ENCODE measurements around the gene DIAPH3. TPM values are rescaled to one million over a fixed set of nuclear protein-coding genes. Genes with fewer than 3 reads are reported as not detected.
"Not testable (repeated sequence)": the region's sequence is repeated elsewhere in the genome, so short reads cannot be mapped to it uniquely, and the experiment has no call there.

Gene DIAPH3
- total RNA-seq, 5 donors from 2014 or later (not counting 1 experiment from before 2014, with no cell fraction given): 0.14 to 0.45 (median 0.30) TPM

DNA sequence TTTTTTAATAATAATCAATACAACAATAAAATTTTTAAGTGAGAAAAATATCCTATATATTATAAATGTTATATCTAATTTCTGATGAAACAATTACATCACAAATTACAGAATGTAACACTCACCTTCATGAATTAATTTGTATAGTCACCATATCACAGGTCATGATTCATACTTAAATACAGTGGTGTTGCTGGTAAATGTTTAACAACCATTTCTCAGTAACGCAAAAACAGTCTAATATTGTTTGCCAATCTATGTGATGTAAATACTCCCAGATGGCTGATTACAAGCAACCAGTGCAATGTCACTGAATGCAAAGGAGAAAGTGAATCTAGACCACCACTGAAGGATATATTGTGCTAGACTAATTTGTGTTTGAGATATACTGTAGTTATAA lies 97.5 kb downstream of the DIAPH3 start:
- H3K27me3 Mint-ChIP-seq: no peaks in the 10 kb centered on the region

DNA sequence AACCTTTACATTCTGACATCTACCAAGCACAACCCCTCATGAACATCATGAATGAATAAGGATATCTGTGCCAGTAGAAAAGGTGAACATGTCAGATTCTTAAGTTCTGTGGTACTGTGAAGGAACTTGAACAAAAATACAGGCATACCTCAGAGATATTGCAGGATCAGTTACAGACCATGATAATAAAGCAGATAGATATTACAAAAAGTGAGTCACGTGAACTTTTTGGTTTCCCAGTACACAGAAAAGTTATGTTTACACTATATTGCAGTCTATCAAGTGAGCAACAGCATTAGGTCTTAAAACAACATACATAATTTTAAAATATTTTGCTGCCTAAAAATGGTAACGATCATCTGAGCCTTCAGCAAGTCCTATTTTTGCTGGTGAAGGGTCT lies 101.2 kb downstream of the DIAPH3 start:
- no peak for ATAC-seq (replicated peaks in 1 of 4)
- Mint-ChIP-seq H3K4me1 (no peaks in the 10 kb centered on the region), H3K4me3 (no peak overlapping the region), H3K36me3 (no peaks in the 10 kb centered on the region), H3K27me3 (no peaks in the 10 kb centered on the region), H3K27ac (no peak overlapping the region), H3K9me3 (no peaks in the 10 kb centered on the region)
- Histone ChIP-seq H3K9me3 (no peaks in the 10 kb centered on the region), H3K27me3 (replicated peaks in 1 of 2; ENCODE audit: control insufficient read depth in 2 of 2, extremely low read depth in 1 of 2, insufficient read depth in 2 of 2, low read length in 1 of 2) (no peaks in the 10 kb centered on the region), H3K27ac (ENCODE audit: low read length) (no peak overlapping the region), H3K4me3 (ENCODE audit: control insufficient read depth in 1 of 2, extremely low read depth in 1 of 2, low read length in 1 of 2) (no peak overlapping the region), H3K36me3 (ENCODE audit: control insufficient read depth in 2 of 2, extremely low read depth in 1 of 2, insufficient read depth in 1 of 2, low read length in 1 of 2) (no peaks in the 10 kb centered on the region), H3K4me1 (ENCODE audit: control insufficient read depth in 1 of 2, extremely low read depth in 1 of 2, insufficient read depth in 2 of 2, low read length in 2 of 2) (no peaks in the 10 kb centered on the region)
- no CpG with 5 or more reads among the region's 2 CpGs for WGBS (ENCODE audit: insufficient coverage)
- POLR2A ChIA-PET: no interaction called here
- no peak for DNase-seq
- CTCF ChIA-PET: no interaction called here

More for the DNA sequence above, 97.5 kb downstream of the DIAPH3 start:
- H3K36me3 Mint-ChIP-seq: no peaks in the 10 kb centered on the region
- ATAC-seq (replicated peaks in 1 of 4) (no peak), DNase-seq (no peak)
- no peak overlapping the region for H3K27ac Mint-ChIP-seq
- H3K4me1 ChIP-seq (ENCODE audit: control insufficient read depth in 1 of 2, extremely low read depth in 1 of 2, insufficient read depth in 2 of 2, low read length in 2 of 2): no peaks in the 10 kb centered on the region
- H3K36me3 ChIP-seq (ENCODE audit: control insufficient read depth in 2 of 2, extremely low read depth in 1 of 2, insufficient read depth in 1 of 2, low read length in 1 of 2): no peaks in the 10 kb centered on the region
- no peak overlapping the region for H3K27ac ChIP-seq (ENCODE audit: low read length)
- H3K4me3 ChIP-seq (ENCODE audit: control insufficient read depth in 1 of 2, extremely low read depth in 1 of 2, low read length in 1 of 2): no peak overlapping the region
- POLR2A ChIA-PET: no interaction called here
- H3K4me3 Mint-ChIP-seq: no peak overlapping the region
- H3K9me3 ChIP-seq: no peaks in the 10 kb centered on the region
- no peaks in the 10 kb centered on the region for H3K27me3 ChIP-seq (replicated peaks in 1 of 2; ENCODE audit: control insufficient read depth in 2 of 2, extremely low read depth in 1 of 2, insufficient read depth in 2 of 2, low read length in 1 of 2)
- no peaks in the 10 kb centered on the region for H3K4me1 Mint-ChIP-seq
- no peaks in the 10 kb centered on the region for H3K9me3 Mint-ChIP-seq
- no CpG with 5 or more reads among the region's 1 CpG for WGBS (ENCODE audit: insufficient coverage)
- CTCF ChIA-PET: no interaction called here

DNA sequence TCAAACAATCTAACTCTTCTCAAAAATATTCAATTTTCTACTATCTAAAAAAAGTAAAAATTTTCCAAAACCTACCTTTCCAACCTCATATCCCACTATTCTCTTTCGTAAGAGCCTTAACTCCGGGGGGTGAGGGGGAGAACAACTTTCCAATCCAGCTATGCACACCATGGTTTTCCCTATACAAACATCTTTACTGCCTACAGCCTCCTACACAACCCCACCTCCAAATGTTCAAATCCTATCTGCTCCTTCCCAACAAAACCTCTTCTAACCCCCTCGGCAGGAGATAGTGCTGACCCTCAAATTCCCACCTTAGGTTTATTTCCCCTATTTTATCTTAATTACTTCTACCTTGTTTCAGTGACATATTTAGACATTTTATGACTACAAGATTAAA lies 102.0 kb downstream of the DIAPH3 start:
- CTCF ChIA-PET: no interaction called here
- H3K4me3 Mint-ChIP-seq: no peak overlapping the region
- H3K9me3 Mint-ChIP-seq: no peaks in the 10 kb centered on the region
- H3K4me1 ChIP-seq (ENCODE audit: control insufficient read depth in 1 of 2, extremely low read depth in 1 of 2, insufficient read depth in 2 of 2, low read length in 2 of 2): no peaks in the 10 kb centered on the region
- H3K4me3 ChIP-seq (ENCODE audit: control insufficient read depth in 1 of 2, extremely low read depth in 1 of 2, low read length in 1 of 2): no peak overlapping the region
- POLR2A ChIA-PET: interaction anchor here in 1 of 2 donors (0.7 kb wide), 1 partner anchor 14 kb away, joined by 3 read pairs; no protein-coding TSS in a partner anchor
- H3K27me3 ChIP-seq (replicated peaks in 1 of 2; ENCODE audit: control insufficient read depth in 2 of 2, extremely low read depth in 1 of 2, insufficient read depth in 2 of 2, low read length in 1 of 2): no peaks in the 10 kb centered on the region
- no peaks in the 10 kb centered on the region for H3K9me3 ChIP-seq
- WGBS (ENCODE audit: insufficient coverage): 92% methylated on average over 2 of the region's 3 CpGs
- ATAC-seq (replicated peaks in 1 of 4): no peak
- H3K36me3 Mint-ChIP-seq: no peaks in the 10 kb centered on the region
- DNase-seq: no peak
- H3K4me1 Mint-ChIP-seq: no peaks in the 10 kb centered on the region
- H3K27ac ChIP-seq (ENCODE audit: low read length): no peak overlapping the region
- no peak overlapping the region for H3K27ac Mint-ChIP-seq
- H3K27me3 Mint-ChIP-seq: no peaks in the 10 kb centered on the region
- H3K36me3 ChIP-seq (ENCODE audit: control insufficient read depth in 2 of 2, extremely low read depth in 1 of 2, insufficient read depth in 1 of 2, low read length in 1 of 2): no peaks in the 10 kb centered on the region

DNA sequence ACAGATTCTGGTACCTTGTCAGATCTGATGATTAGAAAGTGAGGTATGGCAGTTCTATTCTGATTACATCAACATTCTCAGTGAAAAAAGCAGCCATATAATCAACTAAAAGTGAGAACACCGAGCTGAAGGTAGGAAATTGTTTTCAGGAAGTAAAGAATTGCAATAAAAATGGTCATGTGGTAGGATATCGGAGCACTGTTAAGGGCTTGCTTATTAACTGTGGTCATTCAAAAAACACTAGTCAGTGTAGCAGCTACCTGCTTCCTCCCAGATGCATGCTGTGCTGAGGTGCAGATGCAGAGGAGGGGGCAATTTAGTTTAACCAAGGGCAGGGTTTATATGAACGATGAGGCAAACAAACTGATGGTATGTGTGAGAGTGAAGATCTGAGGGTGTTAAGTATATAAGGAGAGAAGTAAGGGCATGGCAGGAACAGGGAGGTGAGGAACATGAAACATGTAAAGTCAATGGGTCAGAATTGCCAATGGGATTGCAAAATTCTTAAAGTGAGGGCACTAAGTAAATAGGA lies 111.9 kb downstream of the DIAPH3 start:
- ATAC-seq (replicated peaks in 1 of 4): no peak
- 90% methylated on average over 2 of the region's 3 CpGs for WGBS (ENCODE audit: insufficient coverage)
- Mint-ChIP-seq H3K27ac (no peak overlapping the region), H3K4me3 (no peak overlapping the region), H3K9me3 (no peaks in the 10 kb centered on the region), H3K4me1 (no peaks in the 10 kb centered on the region), H3K27me3 (no peaks in the 10 kb centered on the region), H3K36me3 (no peaks in the 10 kb centered on the region)
- no peak for DNase-seq
- H3K36me3 ChIP-seq (ENCODE audit: control insufficient read depth in 2 of 2, extremely low read depth in 1 of 2, insufficient read depth in 1 of 2, low read length in 1 of 2): no peaks in the 10 kb centered on the region
- no peaks in the 10 kb centered on the region for H3K4me1 ChIP-seq (ENCODE audit: control insufficient read depth in 1 of 2, extremely low read depth in 1 of 2, insufficient read depth in 2 of 2, low read length in 2 of 2)
- H3K9me3 ChIP-seq: no peaks in the 10 kb centered on the region
- ChIA-PET CTCF (no interaction called here), POLR2A (interaction anchor here in 1 of 2 donors (0.8 kb wide), 1 partner anchor 24 kb away, joined by 4 read pairs; no protein-coding TSS in a partner anchor)
- H3K27me3 ChIP-seq (replicated peaks in 1 of 2; ENCODE audit: control insufficient read depth in 2 of 2, extremely low read depth in 1 of 2, insufficient read depth in 2 of 2, low read length in 1 of 2): no peaks in the 10 kb centered on the region
- H3K27ac ChIP-seq (ENCODE audit: low read length): no peak overlapping the region
- H3K4me3 ChIP-seq (ENCODE audit: control insufficient read depth in 1 of 2, extremely low read depth in 1 of 2, low read length in 1 of 2): no peak overlapping the region

- CTCF ChIA-PET; ATAC-seq (replicated peaks in 1 of 4): not testable (repeated sequence)
These were observed 115.4 kb downstream of the DIAPH3 start for GRCh38 chr13:60048353-60048752.

DNA sequence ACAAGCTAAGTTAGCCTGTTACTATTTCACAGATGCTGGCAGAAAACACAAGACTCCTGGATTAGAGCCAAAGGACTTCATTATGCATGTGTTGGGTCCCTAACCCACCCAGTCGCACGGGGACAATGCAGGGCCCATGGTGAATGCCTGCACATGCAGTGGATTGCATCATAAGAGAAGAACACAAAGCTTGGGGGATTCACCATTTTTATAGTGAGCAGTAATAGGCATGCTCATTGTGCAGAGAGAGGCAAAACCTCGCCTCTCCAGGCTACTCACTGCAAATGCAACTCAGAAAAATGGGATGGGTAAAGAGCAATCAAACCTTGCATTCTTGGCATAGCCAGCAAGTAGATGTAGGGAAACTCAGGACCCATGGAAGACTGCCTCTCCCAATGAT lies 115.8 kb downstream of the DIAPH3 start:
- no peak for DNase-seq
- Histone ChIP-seq H3K4me1 (ENCODE audit: control insufficient read depth in 1 of 2, extremely low read depth in 1 of 2, insufficient read depth in 2 of 2, low read length in 2 of 2) (no peaks in the 10 kb centered on the region), H3K36me3 (ENCODE audit: control insufficient read depth in 2 of 2, extremely low read depth in 1 of 2, insufficient read depth in 1 of 2, low read length in 1 of 2) (no peaks in the 10 kb centered on the region), H3K27me3 (replicated peaks in 1 of 2; ENCODE audit: control insufficient read depth in 2 of 2, extremely low read depth in 1 of 2, insufficient read depth in 2 of 2, low read length in 1 of 2) (no peaks in the 10 kb centered on the region), H3K4me3 (ENCODE audit: control insufficient read depth in 1 of 2, extremely low read depth in 1 of 2, low read length in 1 of 2) (no peak overlapping the region), H3K9me3 (no peaks in the 10 kb centered on the region), H3K27ac (ENCODE audit: low read length) (no peak overlapping the region)
- Mint-ChIP-seq H3K9me3 (no peaks in the 10 kb centered on the region), H3K4me1 (no peaks in the 10 kb centered on the region), H3K36me3 (no peaks in the 10 kb centered on the region), H3K27me3 (no peaks in the 10 kb centered on the region), H3K27ac (no peak overlapping the region), H3K4me3 (no peak overlapping the region)
- ChIA-PET CTCF (no interaction called here), POLR2A (no interaction called here)
- WGBS (ENCODE audit: insufficient coverage): 100% methylated on average over 3 of the region's 3 CpGs
- ATAC-seq (replicated peaks in 1 of 4): no peak

More at GRCh38 chr13:60048353-60048752, 115.4 kb downstream of the DIAPH3 start:
- H3K27ac Mint-ChIP-seq; H3K4me1 Mint-ChIP-seq; H3K4me1 ChIP-seq (ENCODE audit: control insufficient read depth in 1 of 2, extremely low read depth in 1 of 2, insufficient read depth in 2 of 2, low read length in 2 of 2); POLR2A ChIA-PET; H3K9me3 Mint-ChIP-seq; H3K4me3 ChIP-seq (ENCODE audit: control insufficient read depth in 1 of 2, extremely low read depth in 1 of 2, low read length in 1 of 2); DNase-seq; H3K27me3 ChIP-seq (replicated peaks in 1 of 2; ENCODE audit: control insufficient read depth in 2 of 2, extremely low read depth in 1 of 2, insufficient read depth in 2 of 2, low read length in 1 of 2); H3K9me3 ChIP-seq; H3K36me3 ChIP-seq (ENCODE audit: control insufficient read depth in 2 of 2, extremely low read depth in 1 of 2, insufficient read depth in 1 of 2, low read length in 1 of 2); H3K4me3 Mint-ChIP-seq; H3K36me3 Mint-ChIP-seq; H3K27me3 Mint-ChIP-seq; H3K27ac ChIP-seq (ENCODE audit: low read length): not testable (repeated sequence)

- CTCF ChIA-PET: interaction anchor here in 1 of 2 donors (0.7 kb wide), 1 partner anchor 83 kb away, joined by 3 read pairs; no protein-coding TSS in a partner anchor
- DNase-seq (no peak), ATAC-seq (replicated peaks in 1 of 4) (no peak)
- no peaks in the 10 kb centered on the region for H3K9me3 ChIP-seq
- no peaks in the 10 kb centered on the region for H3K4me1 ChIP-seq (ENCODE audit: control insufficient read depth in 1 of 2, extremely low read depth in 1 of 2, insufficient read depth in 2 of 2, low read length in 2 of 2)
- H3K27me3 ChIP-seq (replicated peaks in 1 of 2; ENCODE audit: control insufficient read depth in 2 of 2, extremely low read depth in 1 of 2, insufficient read depth in 2 of 2, low read length in 1 of 2): no peaks in the 10 kb centered on the region
- POLR2A ChIA-PET: no interaction called here
- Mint-ChIP-seq H3K36me3 (no peaks in the 10 kb centered on the region), H3K27ac (no peak overlapping the region), H3K9me3 (no peaks in the 10 kb centered on the region), H3K4me3 (no peak overlapping the region), H3K4me1 (no peaks in the 10 kb centered on the region), H3K27me3 (no peaks in the 10 kb centered on the region)
- no peak overlapping the region for H3K27ac ChIP-seq (ENCODE audit: low read length)
- no CpG with 5 or more reads among the region's 4 CpGs for WGBS (ENCODE audit: insufficient coverage)
- no peak overlapping the region for H3K4me3 ChIP-seq (ENCODE audit: control insufficient read depth in 1 of 2, extremely low read depth in 1 of 2, low read length in 1 of 2)
- H3K36me3 ChIP-seq (ENCODE audit: control insufficient read depth in 2 of 2, extremely low read depth in 1 of 2, insufficient read depth in 1 of 2, low read length in 1 of 2): no peaks in the 10 kb centered on the region
These were observed 119.4 kb downstream of the DIAPH3 start for GRCh38 chr13:60044321-60044720.
